ENCODE measurements around the gene PLCL2.

DNA sequence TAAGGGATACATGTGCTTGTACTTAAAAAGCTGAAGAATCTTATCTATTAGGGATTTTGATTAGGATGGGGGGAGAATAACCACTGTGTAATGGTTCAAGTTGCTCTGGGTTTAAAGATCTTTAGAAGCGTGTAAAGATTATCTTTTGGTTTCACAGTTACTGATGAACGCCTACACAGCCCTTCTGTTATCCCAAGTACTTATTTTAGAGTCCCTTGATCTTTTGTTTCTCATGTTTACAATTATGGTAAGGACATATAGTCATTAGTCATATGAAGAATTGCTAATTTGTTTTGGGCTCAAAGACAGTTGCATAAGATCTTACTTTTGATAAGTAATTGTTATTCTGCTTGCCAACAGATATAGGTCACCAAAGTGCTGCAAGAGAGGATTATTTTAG lies 160.1 kb downstream of the PLCL2 start:
- TF ChIP-seq EZH2phosphoT487 (IDR thresholded peaks at IDR 0.05; ENCODE audit: unreplicated experiment) = no peak
- TF ChIP-seq, protein P1, sequence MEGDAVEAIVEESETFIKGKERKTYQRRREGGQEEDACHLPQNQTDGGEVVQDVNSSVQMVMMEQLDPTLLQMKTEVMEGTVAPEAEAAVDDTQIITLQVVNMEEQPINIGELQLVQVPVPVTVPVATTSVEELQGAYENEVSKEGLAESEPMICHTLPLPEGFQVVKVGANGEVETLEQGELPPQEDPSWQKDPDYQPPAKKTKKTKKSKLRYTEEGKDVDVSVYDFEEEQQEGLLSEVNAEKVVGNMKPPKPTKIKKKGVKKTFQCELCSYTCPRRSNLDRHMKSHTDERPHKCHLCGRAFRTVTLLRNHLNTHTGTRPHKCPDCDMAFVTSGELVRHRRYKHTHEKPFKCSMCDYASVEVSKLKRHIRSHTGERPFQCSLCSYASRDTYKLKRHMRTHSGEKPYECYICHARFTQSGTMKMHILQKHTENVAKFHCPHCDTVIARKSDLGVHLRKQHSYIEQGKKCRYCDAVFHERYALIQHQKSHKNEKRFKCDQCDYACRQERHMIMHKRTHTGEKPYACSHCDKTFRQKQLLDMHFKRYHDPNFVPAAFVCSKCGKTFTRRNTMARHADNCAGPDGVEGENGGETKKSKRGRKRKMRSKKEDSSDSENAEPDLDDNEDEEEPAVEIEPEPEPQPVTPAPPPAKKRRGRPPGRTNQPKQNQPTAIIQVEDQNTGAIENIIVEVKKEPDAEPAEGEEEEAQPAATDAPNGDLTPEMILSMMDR (conservative IDR thresholded peaks at IDR 0.05; ENCODE audit: low read depth in 2 of 2) = no peak
- TF ChIP-seq, protein P2, sequence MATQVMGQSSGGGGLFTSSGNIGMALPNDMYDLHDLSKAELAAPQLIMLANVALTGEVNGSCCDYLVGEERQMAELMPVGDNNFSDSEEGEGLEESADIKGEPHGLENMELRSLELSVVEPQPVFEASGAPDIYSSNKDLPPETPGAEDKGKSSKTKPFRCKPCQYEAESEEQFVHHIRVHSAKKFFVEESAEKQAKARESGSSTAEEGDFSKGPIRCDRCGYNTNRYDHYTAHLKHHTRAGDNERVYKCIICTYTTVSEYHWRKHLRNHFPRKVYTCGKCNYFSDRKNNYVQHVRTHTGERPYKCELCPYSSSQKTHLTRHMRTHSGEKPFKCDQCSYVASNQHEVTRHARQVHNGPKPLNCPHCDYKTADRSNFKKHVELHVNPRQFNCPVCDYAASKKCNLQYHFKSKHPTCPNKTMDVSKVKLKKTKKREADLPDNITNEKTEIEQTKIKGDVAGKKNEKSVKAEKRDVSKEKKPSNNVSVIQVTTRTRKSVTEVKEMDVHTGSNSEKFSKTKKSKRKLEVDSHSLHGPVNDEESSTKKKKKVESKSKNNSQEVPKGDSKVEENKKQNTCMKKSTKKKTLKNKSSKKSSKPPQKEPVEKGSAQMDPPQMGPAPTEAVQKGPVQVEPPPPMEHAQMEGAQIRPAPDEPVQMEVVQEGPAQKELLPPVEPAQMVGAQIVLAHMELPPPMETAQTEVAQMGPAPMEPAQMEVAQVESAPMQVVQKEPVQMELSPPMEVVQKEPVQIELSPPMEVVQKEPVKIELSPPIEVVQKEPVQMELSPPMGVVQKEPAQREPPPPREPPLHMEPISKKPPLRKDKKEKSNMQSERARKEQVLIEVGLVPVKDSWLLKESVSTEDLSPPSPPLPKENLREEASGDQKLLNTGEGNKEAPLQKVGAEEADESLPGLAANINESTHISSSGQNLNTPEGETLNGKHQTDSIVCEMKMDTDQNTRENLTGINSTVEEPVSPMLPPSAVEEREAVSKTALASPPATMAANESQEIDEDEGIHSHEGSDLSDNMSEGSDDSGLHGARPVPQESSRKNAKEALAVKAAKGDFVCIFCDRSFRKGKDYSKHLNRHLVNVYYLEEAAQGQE (IDR thresholded peaks at IDR 0.05; ENCODE audit: unreplicated experiment) = no peak
- TF ChIP-seq POLR2AphosphoS5 (IDR thresholded peaks at IDR 0.05; ENCODE audit: low read depth) = no peak
- TF ChIP-seq EZH2 (IDR thresholded peaks at IDR 0.05; ENCODE audit: low read depth, unreplicated experiment) = no peak
- TF ChIP-seq CREB1 (CRISPR knock-in tag; IDR thresholded peaks at IDR 0.05; ENCODE audit: low read depth) = no peak
- no peak for TF ChIP-seq ZNF114 (CRISPR knock-in tag; IDR thresholded peaks at IDR 0.05)

All from GM23338 (cell line).